ENCODE measurements around the gene RBM8A. TPM values are rescaled to one million over a fixed set of nuclear protein-coding genes. Genes with fewer than 3 reads are reported as not detected.

RBM8A gene
- total RNA-seq, result 116 and 118 TPM in 2 replicates

DNA sequence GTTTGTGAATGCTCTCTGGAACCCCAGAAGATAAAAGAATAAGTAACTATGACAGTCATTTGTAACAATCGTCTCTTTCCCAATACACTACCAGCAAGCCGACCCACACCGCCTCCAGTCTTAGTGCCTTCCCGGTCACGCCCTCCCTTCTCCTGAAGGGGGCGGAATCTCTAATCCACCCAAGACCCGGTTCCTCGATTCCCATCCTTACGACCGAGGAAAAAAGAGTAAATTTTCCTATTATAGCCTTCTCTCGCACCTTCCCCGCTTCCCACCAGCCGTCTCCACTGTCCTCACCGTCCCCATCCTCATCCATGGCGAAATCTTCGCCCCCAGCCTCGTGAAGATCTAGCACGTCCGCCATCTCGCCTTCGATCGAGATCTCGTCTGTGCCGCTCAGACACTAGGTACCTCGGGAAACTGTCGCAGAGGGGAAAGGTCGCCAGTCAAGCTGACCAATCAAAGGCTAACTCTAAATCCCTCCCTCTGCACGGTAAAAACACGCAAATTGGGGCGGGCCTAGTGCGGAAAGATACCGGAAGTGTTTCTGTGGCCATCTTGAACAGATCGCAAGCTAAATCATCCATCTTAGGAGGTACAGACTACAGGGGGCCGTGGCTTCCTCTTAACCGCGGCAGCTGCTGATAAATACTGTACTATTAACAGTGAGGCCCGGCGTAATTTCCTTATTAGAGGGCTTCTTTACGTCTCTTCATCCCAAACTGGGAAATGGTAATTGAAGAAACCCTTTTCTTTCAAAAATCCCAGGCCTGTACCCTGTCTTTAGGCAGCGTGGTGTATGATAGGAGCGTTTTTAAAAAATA, at the start of gene RBM8A:
Gene RBM8A (minus strand): TSS at position 422 of the 824 bp plus-strand sequence. CDS start 58 bp downstream, at position 364.

GRCh38 chr1:145964328-145965118, 37.2 kb upstream of the RBM8A start, which contains the start of the genes ANKRD34A and POLR3GL:
ANKRD34A (minus strand) TSS chr1:145964575; CDS start chr1:145961759, 2,816 bp downstream.
POLR3GL (plus strand) TSS chr1:145964690; CDS start chr1:145974866, 10,176 bp downstream.

DNA sequence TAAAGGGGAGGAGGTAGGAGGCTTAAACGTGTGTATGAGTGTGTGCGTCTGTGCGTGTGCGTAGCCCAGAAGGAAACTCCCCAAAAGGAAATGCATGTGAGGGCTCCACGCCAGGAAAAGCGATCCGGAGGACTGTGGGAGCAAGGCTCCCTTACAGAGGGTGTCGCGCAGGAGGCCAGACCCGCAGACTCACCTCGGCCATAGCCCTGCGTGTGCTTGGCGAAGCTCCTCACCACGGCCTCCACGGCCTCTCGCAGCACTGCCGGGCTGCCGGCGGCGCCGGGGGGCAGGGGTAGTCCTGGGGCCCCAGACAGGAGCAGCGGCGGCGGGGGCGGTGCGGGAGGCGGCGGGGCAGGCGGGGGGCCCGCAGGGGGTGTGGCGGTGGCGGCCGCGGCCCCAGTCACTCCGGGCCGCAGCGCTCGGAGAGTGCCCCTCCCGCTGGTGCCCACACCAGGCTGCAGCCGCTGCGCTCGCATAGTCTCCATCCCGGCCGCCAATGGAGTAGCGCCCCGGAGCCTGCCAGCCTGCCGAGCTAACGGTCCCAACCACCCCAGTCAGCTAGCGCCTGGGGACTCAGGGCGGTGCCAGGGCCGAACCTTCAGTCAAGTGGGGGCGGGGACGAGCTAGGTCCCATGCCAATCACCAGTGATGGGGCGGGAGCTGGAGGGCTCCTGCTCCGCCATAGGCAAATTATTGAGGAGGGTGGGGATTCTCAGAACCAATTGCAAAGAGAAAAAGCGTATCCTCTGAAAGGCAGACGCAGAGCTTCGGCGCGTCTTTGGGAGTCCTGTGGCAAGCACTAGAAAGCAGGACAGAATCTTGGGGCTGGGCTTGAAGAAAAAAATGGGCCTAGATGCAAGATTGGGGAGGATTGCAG, 30.4 kb upstream of the RBM8A start, which contains the start of gene LIX1L:
Gene LIX1L (minus strand): TSS at position 575 of the 877 bp plus-strand sequence. CDS start 90 bp downstream, at position 485.

DNA sequence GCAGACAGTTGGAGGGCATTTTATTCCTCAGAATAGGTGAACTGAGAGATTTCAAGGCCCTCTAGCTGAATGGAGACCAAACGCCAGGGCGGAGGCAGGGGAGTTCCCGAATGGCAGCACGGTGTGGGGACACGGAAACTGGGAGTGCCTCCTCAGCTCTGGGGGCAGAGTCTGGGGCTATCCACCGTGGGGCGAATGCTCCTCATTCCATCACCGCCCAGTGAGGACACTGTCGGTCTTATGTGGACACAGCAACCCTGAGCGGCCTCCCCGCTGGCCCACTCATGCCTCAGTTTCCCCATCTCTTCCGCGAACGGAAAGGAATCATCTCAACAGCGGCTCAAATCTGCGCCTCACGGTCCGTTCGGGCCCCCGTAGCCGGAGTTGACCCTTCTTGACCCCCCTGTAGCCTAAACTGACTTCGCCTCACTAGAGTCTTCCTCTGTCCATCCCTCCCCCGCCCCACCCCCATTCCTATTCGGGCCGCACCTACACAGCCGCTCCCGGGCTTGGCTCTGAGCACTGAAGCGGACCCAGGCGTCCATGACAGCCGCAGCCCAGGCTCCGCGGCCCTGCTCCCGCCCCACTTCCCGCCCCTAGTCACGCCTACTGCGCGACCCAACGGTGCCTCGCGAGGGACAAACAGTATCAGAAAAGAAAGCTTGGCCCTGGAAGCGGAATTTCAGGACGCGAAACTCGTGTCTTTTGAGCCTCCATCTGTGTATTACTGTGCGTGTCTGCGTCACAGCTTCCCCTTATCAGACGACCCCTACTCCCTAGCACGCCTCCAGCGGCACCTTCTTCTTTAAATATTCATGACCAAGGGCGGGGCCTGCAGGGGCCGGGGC, 8.9 kb downstream of the RBM8A start, which contains the start of gene PEX11B:
Gene PEX11B (minus strand): TSS at position 574 of the 848 bp plus-strand sequence. CDS start 29 bp downstream, at position 545.

GRCh38 chr1:145885738-145886287, 41.5 kb downstream of the RBM8A start, which contains the start of gene ANKRD35:
ANKRD35 (minus strand) TSS chr1:145885866; CDS start chr1:145885758, 108 bp downstream.

Other genes starting within 250 kb of the RBM8A start
- 0.40 and 0.75 TPM in 2 replicates for gene PDZK1, start 220.1 kb downstream of the RBM8A start, total RNA-seq
- gene CD160, start 208.0 kb downstream of the RBM8A start, total RNA-seq, result not detected in 2 replicates
- gene RNF115, start 103.4 kb downstream of the RBM8A start, total RNA-seq, result 11.9 and 17.2 TPM in 2 replicates
- gene POLR3C, start 103.3 kb downstream of the RBM8A start, total RNA-seq, result 30.8 and 32.3 TPM in 2 replicates
- 3.7 and 4.1 TPM in 2 replicates for gene NUDT17, start 81.9 kb downstream of the RBM8A start, total RNA-seq
- 8.1 and 14.1 TPM in 2 replicates for gene PIAS3, start 68.4 kb downstream of the RBM8A start, total RNA-seq
- gene ANKRD35, start 41.6 kb downstream of the RBM8A start, total RNA-seq, result 8.5 and 11.2 TPM in 2 replicates
- gene ITGA10, start 17.4 kb downstream of the RBM8A start, total RNA-seq, result 36.7 and 59.4 TPM in 2 replicates
- 31.0 and 31.4 TPM in 2 replicates for gene PEX11B, start 8.8 kb downstream of the RBM8A start, total RNA-seq
- 16.9 and 21.9 TPM in 2 replicates for gene LIX1L, start 30.5 kb upstream of the RBM8A start, total RNA-seq
- gene ANKRD34A, start 37.1 kb upstream of the RBM8A start, total RNA-seq, result 0.40 and 0.62 TPM in 2 replicates
- 26.4 and 27.6 TPM in 2 replicates for gene POLR3GL, start 37.2 kb upstream of the RBM8A start, total RNA-seq
- 21.0 and 51.5 TPM in 2 replicates for gene TXNIP, start 69.1 kb upstream of the RBM8A start, total RNA-seq
- 0.06 TPM in 1 of 2 replicates, not detected in the other for gene HJV, start 94.3 kb upstream of the RBM8A start, total RNA-seq
- 4.4 TPM in 2 replicates for gene NBPF10, start 217.3 kb upstream of the RBM8A start, total RNA-seq

All from aortic smooth muscle cell (primary cell).